ENCODE data around the gene MOGAT1.

Gene MOGAT1, protein sequence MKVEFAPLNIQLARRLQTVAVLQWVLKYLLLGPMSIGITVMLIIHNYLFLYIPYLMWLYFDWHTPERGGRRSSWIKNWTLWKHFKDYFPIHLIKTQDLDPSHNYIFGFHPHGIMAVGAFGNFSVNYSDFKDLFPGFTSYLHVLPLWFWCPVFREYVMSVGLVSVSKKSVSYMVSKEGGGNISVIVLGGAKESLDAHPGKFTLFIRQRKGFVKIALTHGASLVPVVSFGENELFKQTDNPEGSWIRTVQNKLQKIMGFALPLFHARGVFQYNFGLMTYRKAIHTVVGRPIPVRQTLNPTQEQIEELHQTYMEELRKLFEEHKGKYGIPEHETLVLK

DNA sequence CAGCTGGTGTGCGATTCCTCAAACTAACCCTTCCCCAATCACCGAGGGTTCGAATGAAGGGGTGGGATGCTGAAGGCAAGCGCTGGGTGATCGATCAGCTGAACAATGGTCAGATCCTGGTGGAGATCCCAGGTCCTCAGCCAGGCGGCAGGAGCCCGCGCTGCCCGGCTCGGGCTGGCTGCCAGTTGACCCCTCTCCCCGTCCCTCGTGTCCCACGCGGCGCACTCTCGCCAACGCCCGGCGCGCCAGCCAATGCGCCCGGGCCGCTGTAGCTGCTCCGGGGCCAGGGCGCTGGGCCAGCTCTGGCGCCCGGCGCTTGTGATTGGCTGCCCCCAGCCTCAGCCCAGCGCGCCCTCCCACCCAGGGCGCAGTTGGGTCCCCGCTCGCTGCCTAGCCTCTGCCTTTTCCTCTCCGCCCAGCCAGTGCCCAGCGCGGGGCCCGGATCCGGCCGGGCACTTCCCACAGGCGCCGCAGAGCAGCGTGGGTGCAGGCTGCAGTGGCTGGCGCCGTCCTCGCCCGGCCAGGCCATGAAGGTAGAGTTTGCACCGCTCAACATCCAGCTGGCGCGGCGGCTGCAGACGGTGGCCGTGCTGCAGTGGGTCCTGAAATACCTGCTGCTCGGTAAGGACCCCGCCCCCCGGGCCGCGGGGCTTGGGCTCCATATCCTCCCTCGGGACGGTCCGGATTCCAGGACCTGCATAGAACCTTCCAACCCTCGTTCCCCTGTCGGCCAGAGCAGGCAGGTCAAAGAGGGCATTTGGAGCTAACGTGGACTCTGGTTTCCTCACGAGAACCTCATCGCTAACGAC lies at the start of gene MOGAT1:
TSS of gene MOGAT1 (plus strand) at position 400 of the 809 bp plus-strand sequence. CDS start at position 528, 128 bp downstream.
- Histone ChIP-seq H3K27ac (peak within 1 kb of the TSS in 1 of 21 experiments; percentile 17), H3K4me3 (peak within 1 kb of the TSS in 6 of 7 experiments; percentile 14 to 43 (median 30))

DNA sequence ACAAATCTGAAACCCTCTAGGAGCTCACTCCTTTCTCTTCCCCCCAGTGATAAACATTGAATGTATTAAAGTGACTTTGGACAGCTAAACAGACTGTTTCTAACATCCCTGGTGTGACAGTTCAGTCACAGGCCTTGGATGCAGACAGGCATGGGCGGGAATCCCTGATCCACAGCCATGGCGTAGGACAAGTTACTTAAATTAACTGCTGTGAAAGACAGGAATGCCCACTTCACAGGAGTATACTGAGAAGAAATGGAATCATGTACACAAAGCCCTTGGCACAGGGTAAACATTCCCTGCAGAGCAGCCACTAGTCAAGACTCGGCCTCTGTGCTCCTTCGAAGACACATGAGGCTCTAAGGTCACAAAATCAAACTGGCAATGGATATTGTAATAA lies 49.6 kb upstream of the MOGAT1 start:
- no peak overlapping the region for H3K27ac ChIP-seq
- no peak overlapping the region for H3K4me3 ChIP-seq

DNA sequence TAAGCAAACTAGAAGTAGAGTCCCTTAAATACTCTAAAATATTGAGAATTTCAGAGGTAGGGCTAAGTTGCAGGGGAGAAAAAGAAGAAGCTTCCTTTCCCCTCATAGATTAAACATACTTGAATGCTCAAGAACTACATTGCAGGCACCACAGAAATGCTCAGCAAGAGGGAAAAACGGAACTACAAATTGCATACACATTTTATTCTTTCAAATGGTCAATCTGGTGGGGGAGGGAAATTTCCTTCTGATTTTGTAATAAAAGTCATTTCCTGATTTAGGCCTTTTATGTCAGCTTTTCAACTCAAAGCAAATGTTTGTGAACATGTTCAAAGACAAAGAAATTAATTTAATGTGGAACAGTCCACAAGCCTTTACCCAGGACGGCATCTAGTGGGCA lies 48.5 kb upstream of the MOGAT1 start:
- H3K27ac ChIP-seq, result peak overlapping the region in 1 of 21 experiments; percentile 12
- H3K4me3 ChIP-seq, result no peak overlapping the region

DNA sequence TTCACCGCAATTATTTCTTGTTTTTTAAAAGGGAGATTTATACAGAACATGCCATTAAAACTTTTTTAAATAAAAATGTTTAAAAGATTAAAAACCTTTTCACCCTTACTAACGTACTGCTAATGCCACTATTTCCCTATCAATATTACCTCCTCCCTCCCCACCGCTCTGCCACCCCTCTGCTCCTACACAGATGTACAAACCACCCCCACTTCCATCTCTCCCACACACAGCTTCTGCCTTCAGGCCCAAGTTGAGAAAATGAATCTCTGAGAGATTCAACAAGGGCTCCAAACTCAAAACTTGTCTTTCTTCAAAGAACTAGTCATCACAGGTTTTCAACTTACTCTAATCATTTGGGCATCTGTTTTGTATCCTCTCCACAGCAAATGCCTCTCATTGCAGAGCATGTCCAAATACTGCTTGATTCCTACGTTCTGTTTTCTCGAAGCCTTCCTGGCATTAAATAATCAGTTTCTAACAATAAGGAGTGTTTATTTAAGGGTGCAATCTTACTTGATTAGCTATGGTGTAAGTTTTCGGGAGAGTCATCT lies 47.6 kb upstream of the MOGAT1 start:
- H3K27ac ChIP-seq, result no peak overlapping the region

DNA sequence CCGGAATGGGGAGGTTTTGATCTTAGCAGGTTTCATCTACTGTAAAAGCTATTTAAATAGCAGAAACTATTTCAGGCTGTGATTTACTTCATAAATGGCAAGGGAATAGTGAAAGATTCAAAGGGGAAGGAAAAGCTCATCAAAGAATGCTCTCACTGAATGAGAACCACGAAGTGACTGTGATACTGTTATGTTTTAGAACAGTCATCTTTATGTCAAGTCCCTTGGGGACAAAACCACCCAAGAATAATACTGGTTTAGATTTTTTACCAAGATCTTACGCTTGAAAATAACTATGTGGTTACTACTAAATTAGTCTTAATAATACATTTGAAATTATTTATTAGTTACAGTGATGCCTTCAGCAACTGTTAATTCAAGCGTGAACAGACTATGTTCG lies 43.7 kb upstream of the MOGAT1 start:
- Histone ChIP-seq H3K4me3 (no peak overlapping the region), H3K27ac (no peak overlapping the region)

More for the DNA sequence above, 47.6 kb upstream of the MOGAT1 start:
- no peak overlapping the region for H3K4me3 ChIP-seq

DNA sequence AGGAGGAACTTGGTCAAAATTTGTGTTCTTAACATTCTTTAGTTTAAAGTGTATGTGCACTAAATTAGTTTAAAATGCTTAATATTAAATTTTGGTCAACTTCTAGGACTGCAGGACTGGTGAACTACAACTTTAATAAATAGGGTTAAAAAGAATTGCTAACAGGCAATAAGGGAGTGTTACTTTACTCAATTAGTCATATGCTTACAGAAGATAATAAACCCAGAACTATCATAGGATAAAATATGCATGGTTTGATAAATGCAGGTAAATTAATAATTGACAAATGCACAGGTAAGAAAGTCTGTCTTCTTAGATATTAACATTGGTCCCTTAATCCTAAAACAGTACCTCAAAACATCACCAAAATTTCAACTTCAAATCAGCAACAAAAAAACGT lies 36.2 kb upstream of the MOGAT1 start:
- Histone ChIP-seq H3K27ac (no peak overlapping the region), H3K4me3 (no peak overlapping the region)

DNA sequence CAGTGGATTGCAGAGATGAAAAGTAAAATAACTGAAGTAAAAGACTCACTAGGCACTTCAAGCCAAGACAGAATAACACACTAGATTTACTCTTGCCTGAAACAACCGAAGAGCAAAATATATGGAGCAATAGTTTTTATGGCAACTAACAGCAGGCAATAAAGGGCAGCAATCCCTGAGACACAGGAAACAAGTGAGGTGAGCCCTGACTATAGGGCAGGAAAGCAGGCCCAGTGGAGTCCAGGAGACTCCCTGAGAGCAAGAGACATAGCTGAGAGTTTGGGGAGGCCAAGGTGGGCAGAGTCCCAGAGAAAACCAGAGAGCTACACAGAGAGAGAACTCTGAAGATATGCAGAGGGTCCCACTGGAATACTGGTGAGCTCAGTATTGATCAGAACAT lies 34.4 kb upstream of the MOGAT1 start:
- Histone ChIP-seq H3K27ac (no peak overlapping the region), H3K4me3 (no peak overlapping the region)

DNA sequence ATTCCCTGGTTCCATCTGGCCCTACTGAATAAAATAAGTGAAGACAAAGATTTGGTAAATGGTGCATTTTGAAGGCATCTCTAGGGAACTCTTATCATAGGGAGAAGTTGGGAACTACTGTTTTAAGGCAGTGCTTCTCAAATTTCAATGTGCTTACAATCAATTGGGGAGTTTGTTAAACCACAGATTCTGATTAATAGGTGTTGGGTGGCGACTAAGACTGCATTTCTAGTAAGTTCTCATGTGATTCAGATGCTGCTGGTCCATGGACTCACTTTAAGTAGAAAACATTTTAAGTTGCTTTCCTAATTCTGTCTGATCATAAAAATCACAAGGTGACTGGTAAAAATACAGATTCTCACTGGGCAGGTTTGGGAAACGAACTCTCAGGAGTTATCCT lies 30.1 kb upstream of the MOGAT1 start:
- no peak overlapping the region for H3K4me3 ChIP-seq
- no peak overlapping the region for H3K27ac ChIP-seq

DNA sequence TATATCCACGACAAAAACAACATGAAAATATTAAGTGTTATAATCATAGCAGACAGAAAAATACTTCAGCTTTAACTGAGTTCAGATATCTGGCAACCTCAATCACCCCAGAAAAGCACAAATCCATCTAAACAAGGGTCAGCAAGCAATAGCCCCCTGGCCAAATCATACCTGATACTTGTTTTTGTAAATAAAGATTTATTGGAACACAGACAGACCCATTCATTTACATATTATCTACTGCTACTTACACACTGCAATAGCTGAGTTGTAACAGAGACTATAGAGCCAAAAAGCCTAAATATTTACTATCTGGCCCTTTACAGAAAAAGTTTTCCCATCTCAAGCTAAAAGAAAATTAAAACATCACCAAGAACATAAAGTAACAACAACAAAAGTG lies 28.3 kb upstream of the MOGAT1 start:
- Histone ChIP-seq H3K27ac (no peak overlapping the region), H3K4me3 (no peak overlapping the region)

DNA sequence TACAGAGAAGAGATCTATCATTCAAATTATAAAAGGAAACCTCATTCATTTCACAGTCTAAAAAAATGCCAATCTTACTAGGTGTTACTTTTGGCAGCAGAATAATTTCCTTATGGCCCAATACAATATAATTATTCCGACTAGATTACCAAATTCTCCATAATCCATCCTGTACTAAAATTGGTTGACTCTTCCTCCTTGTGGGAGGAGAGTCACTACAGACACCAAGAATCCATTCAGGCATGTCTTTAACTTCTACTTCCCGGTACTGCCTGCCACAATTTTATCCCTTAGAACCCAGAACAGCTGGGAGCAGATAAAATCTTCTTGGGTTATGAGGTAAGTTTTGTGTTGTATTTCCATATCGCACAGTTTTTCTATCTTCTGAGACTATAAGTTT lies 25.4 kb upstream of the MOGAT1 start:
- H3K4me3 ChIP-seq, result no peak overlapping the region

DNA sequence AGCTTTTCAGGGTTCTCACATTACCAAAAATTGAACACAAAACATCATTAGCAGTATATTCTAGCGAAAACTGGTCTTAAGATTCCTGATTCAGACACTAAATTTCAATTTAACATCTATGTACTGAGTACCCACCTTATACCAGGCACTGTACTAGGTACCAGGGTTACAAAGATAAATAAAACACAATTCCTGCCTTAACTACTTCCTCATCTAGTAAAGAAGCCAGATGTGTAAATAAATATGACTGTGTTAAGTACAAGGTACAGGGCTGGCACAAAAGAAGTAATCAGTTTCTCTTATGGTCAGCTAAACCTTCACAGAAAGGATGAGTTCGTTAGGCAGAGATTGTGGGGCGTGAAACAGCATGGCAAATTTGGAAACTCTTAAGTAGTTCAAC lies 21.7 kb upstream of the MOGAT1 start:
- Histone ChIP-seq H3K4me3 (no peak overlapping the region), H3K27ac (no peak overlapping the region)

More for the DNA sequence above, 25.4 kb upstream of the MOGAT1 start:
- H3K27ac ChIP-seq, result no peak overlapping the region

DNA sequence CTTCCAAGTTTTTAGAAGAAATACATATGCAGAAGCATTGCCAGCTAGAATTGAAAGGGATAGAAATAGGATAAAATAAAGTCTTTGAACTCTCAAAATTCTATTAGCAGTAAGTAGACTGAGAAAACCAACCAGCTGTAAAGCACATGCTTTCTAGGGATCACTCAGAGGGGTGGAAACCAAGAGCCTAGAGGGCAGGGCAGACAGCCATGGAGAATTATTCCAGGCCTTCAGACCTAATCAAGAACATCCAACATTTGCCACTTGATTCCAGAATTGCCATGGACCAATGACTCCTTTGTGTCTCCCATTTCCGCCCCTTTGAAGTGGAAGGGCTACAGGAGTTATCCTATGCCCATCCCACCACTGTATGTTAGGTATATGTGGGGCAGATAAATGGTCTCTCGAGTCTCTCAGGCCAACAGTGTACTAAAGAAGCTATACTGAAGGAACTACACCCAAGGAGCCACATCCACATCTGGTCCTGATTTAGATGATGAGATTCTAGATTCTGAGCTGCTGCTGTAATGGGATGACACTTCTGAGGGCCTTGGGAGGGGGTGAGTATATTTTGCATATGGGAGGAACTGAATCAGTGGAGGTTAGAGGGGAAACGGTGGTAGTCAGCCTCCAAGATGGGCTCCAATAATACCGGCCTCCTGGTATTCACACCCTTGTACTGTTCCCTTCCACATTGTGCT lies 19.6 kb upstream of the MOGAT1 start:
- Histone ChIP-seq H3K27ac (peak overlapping the region in 4 of 21 experiments; percentile 2 to 51 (median 34)), H3K4me3 (no peak overlapping the region)

DNA sequence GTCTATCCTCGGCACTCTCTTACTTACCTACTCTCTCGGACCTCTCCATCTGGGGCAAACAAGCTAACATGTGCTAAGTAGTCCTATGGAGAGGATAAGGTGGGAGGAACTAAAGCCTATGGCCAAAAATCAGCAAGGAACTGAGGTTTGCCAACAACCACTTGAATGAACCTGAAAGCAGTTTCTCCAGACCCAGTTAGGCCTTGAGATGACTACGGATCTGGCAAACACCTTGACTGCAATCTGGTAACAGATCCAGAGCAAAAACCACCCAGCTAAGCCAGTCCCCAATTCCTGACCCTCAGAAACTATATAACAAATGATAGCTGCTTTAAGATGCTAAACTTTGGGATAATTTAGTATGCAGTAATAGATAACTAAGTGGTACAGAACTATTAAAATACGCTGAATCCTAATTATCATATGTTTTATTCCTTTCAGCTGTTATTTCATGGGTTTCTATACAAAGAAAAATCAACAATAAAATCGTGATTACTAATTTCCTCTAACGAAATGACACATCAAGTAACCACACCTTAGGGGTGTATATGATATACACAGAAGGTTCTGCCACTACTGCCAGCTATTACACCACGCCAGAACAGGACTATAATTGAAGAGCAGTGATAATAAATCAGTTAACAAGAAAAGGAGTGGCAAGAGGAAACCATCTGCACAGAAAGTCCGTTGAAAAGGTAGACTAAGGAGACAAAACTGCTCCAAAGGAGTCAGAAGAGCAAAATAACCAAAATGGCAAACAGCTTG lies 18.8 kb upstream of the MOGAT1 start:
- H3K27ac ChIP-seq, result peak overlapping the region in 5 of 21 experiments; percentile 2 to 51 (median 30)
- no peak overlapping the region for H3K4me3 ChIP-seq

DNA sequence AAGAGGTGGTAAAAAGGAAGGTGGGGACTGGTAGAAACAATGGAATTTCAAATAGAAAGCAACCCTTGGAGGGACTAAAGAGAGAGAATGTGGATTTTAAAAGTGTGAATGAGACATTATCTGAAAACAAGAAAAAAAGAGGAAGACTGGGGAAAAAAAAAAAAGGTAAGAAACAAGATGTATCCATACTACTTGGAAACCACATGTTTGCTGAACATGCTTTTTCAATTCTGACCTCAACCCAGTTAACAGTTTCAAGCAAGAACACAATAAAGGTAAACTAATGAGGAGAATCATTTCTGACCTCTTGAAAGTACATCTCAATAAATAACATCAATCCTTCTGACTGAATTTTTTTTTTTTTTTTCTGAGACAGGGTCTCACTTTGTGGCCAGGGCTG lies 18.2 kb upstream of the MOGAT1 start:
- peak overlapping the region in 1 of 21 experiments; percentile 30 for H3K27ac ChIP-seq
- no peak overlapping the region for H3K4me3 ChIP-seq

DNA sequence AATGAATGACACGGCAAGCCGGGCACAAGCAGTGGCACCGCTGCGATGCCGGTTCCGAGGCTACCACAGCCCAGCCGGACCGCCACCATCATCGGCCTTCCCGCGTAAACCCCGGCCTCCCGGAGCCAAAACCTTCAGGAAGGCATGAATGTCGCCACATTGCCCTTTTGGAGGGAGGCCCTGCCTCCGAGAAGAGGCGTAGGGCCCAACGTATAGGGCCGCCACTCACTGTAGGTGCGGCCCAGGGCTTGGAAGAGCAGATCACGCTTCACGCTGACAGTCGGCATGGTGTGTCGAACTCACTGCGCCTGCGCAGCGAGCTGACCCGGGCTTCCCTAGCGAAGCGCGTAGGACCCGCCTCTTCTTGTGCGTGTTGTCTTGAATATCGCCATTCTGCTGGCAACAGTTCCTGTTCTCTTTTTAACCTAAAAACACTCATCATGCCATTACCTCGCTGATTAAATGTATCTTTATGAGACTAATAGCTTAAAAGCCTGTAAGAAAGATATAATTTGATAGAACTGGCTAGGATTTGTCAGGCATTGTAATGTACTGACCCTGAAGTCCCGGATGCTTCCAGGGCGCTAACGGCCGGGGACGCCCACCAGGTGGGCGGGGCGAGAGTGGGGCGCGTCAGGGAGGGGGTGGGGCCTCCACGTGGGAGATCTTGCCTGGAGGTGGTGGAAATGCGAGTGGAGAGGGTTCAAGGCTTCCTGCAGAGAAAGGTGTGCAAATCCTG lies 15.5 kb upstream of the MOGAT1 start, which contains the start of gene FARSB:
TSS of gene FARSB (minus strand) at position 306 of the 739 bp plus-strand sequence. CDS start at position 287, 19 bp downstream.
- peak within 1 kb of the TSS in 20 of 21 experiments; percentile 84 to 99 (median 94) for H3K27ac ChIP-seq
- peak within 1 kb of the TSS; percentile 73 to 97 (median 81) for H3K4me3 ChIP-seq

DNA sequence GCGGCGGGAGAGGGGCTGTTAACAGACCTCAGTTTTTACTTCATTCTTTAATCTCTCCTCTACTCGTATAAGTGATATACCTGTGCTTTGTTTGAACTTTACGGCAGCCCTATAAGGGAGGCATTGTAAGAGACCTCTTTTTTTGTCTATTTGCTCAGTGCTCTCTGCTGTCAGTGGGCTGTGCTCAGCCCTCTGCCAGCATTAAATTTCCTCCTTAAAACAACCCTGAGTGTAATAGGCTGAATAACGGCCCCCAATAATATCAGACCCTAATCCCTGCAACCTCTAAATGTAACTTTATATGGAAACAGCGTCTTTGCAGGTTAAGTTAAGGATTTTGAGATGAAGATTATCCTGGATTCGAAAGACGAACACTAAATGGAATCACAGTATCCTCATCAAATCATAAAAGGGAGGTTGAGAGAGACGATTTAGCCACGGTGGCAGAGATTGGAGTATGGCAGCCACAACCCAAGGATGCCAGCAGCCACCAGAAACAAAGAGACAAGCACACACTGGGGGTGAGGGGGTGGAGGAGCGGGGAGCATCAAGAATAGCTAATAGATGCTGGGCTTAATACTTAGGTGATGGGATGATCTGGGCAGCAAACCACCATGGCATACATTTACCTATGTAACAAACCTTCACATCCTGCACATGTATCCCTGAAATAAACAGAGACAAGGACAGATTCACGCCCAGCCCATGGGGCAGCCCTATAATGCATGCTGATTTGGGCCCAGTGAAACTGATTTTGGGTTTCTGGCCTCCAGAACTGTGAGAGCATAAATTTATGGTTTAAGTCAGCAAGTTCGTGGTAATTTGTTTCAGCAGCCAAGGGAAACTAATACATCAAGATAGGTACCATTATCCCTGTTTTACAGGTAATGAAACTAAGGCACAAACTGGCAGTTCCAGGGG lies 14.7 kb upstream of the MOGAT1 start:
- Histone ChIP-seq H3K4me3 (peak overlapping the region; percentile 73 to 97 (median 81)), H3K27ac (peak overlapping the region in 19 of 21 experiments; percentile 88 to 99 (median 95))

DNA sequence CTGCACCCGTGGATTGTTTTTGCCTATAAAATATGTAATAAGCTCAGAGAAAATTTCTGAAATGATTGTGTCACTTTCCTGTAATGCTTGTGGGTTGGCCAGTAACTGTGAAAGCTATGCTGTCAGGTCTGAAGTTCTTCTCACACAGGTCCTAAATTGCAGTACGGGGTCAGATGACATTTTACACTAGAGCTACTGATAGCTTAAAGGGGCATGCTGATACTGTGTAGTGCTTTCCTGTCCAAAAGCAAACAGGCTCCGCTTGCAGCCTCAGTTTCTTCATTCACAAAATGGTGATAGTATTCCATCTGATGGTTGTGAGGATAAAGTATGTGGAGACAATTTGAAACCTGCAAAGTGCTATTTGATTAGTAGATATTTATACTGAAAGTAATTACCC lies 8.0 kb upstream of the MOGAT1 start:
- Histone ChIP-seq H3K4me3 (no peak overlapping the region), H3K27ac (no peak overlapping the region)

Data from skin epidermis (tissue), 12 donors.